Iris pigment epithelial cell (primary cell): Measurements from ENCODE around the gene GCC1.
A peak's percentile ranks its signal among the peaks of the same experiment; 100 is the strongest.
"Not testable (repeated sequence)": the region's sequence is repeated elsewhere in the genome, so short reads cannot be mapped to it uniquely, and the experiment has no call there.

ENCODE experiments used
- DNase-seq: peaks from one replicate; pipeline ENCODE4 v3.0.0-alpha.2; 2011; ENCODE audit warnings: low read depth

The GCC1 gene

GRCh38 chr7:127588697-127589482 lies 3.5 kb upstream of the GCC1 start:
- DNase-seq: peak; percentile 55

- peak; percentile 73 for DNase-seq
Observed at GRCh38 chr7:127588019-127588696, 2.8 kb upstream of the GCC1 start, which contains the start of gene ARF5. Gene ARF5 (plus strand): TSS chr7:127588411. CDS start chr7:127588499, 88 bp downstream.

GRCh38 chr7:127587663-127588018 lies 2.2 kb upstream of the GCC1 start:
- DNase-seq: no peak

GRCh38 chr7:127586346-127586745 lies 950 bp upstream of the GCC1 start:
- no peak for DNase-seq

GRCh38 chr7:127584648-127585043 lies 750 bp downstream of the GCC1 start:
- DNase-seq: no peak

GRCh38 chr7:127582361-127582760 lies 3.0 kb downstream of the GCC1 start:
- peak; percentile 23 for DNase-seq

- no peak for DNase-seq
Observed at GRCh38 chr7:127581716-127582115, 3.7 kb downstream of the GCC1 start.

GRCh38 chr7:127580612-127581011 lies 4.8 kb downstream of the GCC1 start:
- no peak for DNase-seq

GRCh38 chr7:127578711-127579275 lies 6.6 kb downstream of the GCC1 start:
- no peak for DNase-seq

- peak; percentile 40 for DNase-seq
Observed at GRCh38 chr7:127578036-127578684, 7.2 kb downstream of the GCC1 start.

- DNase-seq: no peak
Observed at GRCh38 chr7:127571741-127572505, 13.5 kb downstream of the GCC1 start.

GRCh38 chr7:127568034-127568433 lies 17.4 kb downstream of the GCC1 start:
- not testable (repeated sequence) for DNase-seq

GRCh38 chr7:127566242-127566641 lies 19.2 kb downstream of the GCC1 start:
- no peak for DNase-seq

GRCh38 chr7:127557803-127558202 lies 27.6 kb downstream of the GCC1 start:
- no peak for DNase-seq

GRCh38 chr7:127556404-127556803 lies 29.0 kb downstream of the GCC1 start:
- no peak for DNase-seq

- DNase-seq: no peak
Observed at GRCh38 chr7:127551941-127552340, 33.5 kb downstream of the GCC1 start.

GRCh38 chr7:127550247-127550646 lies 35.1 kb downstream of the GCC1 start:
- no peak for DNase-seq

GRCh38 chr7:127546313-127546712 lies 39.1 kb downstream of the GCC1 start:
- no peak for DNase-seq

GRCh38 chr7:127541548-127541947 lies 43.8 kb downstream of the GCC1 start:
- no peak for DNase-seq

- not testable (repeated sequence) for DNase-seq
Observed at GRCh38 chr7:127540461-127540860, 44.9 kb downstream of the GCC1 start.

- DNase-seq: no peak
Observed at GRCh38 chr7:127539116-127539515, 46.3 kb downstream of the GCC1 start.

GRCh38 chr7:127536741-127537140 lies 48.7 kb downstream of the GCC1 start:
- DNase-seq: no peak
